GM23338 (cell line): ENCODE results near the gene CPNE6.

Experiments used
- CREB1 ChIP-seq: fragments of 250-450 bp; sonication (Bioruptor Pico); IDR thresholded peaks from 2 replicates; pipeline ENCODE4 v1.5.0; 2020; ENCODE audit warnings: low read depth, mild to moderate bottlenecking, moderate library complexity
- CTCF ChIP-seq, 2 experiments: fragments of 200-600 bp in 1 of 2; sonication (generic) in 1 of 2; conservative IDR thresholded peaks; 2 replicates each; pipeline versions ENCODE4 v1.5.1 to v1.6.1; 2016 to 2017; ENCODE audit warnings: antibody characterized with exemption in 2 of 2, low read depth in 2 of 2, mild to moderate bottlenecking in 2 of 2, moderate library complexity in 1 of 2
- ETS1 ChIP-seq: IDR thresholded peaks from 2 replicates; pipeline ENCODE4 v1.6.1; 2016; ENCODE audit warnings: antibody characterized with exemption
- EZH2 ChIP-seq: fragments of 200-600 bp; sonication (generic); IDR thresholded peaks from one replicate; pipeline ENCODE4 v1.8.0; 2017; ENCODE audit warnings: antibody characterized with exemption, mild to moderate bottlenecking, low read depth; ENCODE audit not compliant: unreplicated experiment
- EZH2phosphoT487 ChIP-seq: fragments of 200-600 bp; sonication (generic); IDR thresholded peaks from one replicate; pipeline ENCODE4 v1.8.1; 2018; ENCODE audit warnings: antibody characterized with exemption; ENCODE audit not compliant: unreplicated experiment
- JUNB ChIP-seq: IDR thresholded peaks from one replicate; pipeline ENCODE4 v1.6.1; 2016; ENCODE audit warnings: antibody characterized with exemption; ENCODE audit not compliant: unreplicated experiment
- NANOG ChIP-seq: IDR thresholded peaks from 2 replicates; pipeline ENCODE4 v1.6.1; 2016; ENCODE audit warnings: antibody characterized with exemption, borderline replicate concordance
- POLR2AphosphoS5 ChIP-seq: IDR thresholded peaks from 2 replicates; pipeline ENCODE4 v1.6.1; 2016; ENCODE audit warnings: antibody characterized with exemption, low read depth
- REST ChIP-seq: IDR thresholded peaks from one replicate; pipeline ENCODE4 v1.6.1; 2018; ENCODE audit warnings: antibody characterized with exemption; ENCODE audit not compliant: unreplicated experiment
- STAT1 ChIP-seq: IDR thresholded peaks from one replicate; pipeline ENCODE4 v1.6.1; 2016; ENCODE audit warnings: antibody characterized with exemption; ENCODE audit not compliant: unreplicated experiment
- ZNF114 ChIP-seq: fragments of 250-450 bp; sonication (Bioruptor Pico); IDR thresholded peaks from 2 replicates; pipeline ENCODE4 v1.5.0; 2020; ENCODE audit warnings: mild to moderate bottlenecking, moderate library complexity
- ZNF331 ChIP-seq: fragments of 250-450 bp; sonication (Bioruptor Pico); IDR thresholded peaks from 2 replicates; pipeline ENCODE4 v1.5.0; 2020; ENCODE audit warnings: low read depth, mild to moderate bottlenecking, moderate library complexity
- ZNF462 ChIP-seq: fragments of 250-450 bp; sonication (Bioruptor Pico); IDR thresholded peaks from 2 replicates; pipeline ENCODE4 v1.5.0; 2020; ENCODE audit warnings: mild to moderate bottlenecking, moderate library complexity

- TF ChIP-seq REST = no peak
- TF ChIP-seq CTCF (conservative IDR thresholded peaks at IDR 0.05; ENCODE audit: low read depth in 2 of 2) = no peak
- TF ChIP-seq EZH2phosphoT487 = no peak
- no peak for TF ChIP-seq STAT1
- TF ChIP-seq EZH2 = no peak
- no peak for TF ChIP-seq JUNB
- no peak for TF ChIP-seq POLR2AphosphoS5
- TF ChIP-seq ZNF331 = no peak
- TF ChIP-seq ZNF114 (CRISPR knock-in tag) = no peak
- no peak for TF ChIP-seq CREB1 (CRISPR knock-in tag)
- TF ChIP-seq ETS1 = no peak
- TF ChIP-seq ZNF462 (CRISPR knock-in tag) = no peak
- TF ChIP-seq NANOG = no peak
Observed at GRCh38 chr14:24074625-24075484, 3.5 kb downstream of the CPNE6 start.
